Caco-2 (cell line): ENCODE data around the gene RNH1. TPM values are rescaled to one million over a fixed set of nuclear protein-coding genes. Genes with fewer than 3 reads are reported as not detected.
A peak's percentile ranks its signal among the peaks of the same experiment; 100 is the strongest.

Experiments used
- BruUV-seq: library from RNA; stranded (reverse); fragments of 400-500 nt; replicated peaks from 2 replicates; lab custom pipeline; 2021; lab: Mats Ljungman, UMichigan
- CTCF ChIA-PET: fragments of 300-600 bp; sonication (Branson Sonifier 250); formaldehyde crosslinking; loops from one replicate; lab custom pipeline; 2022; ENCODE audit warnings: antibody characterized with exemption; lab: Charles Lee
- POLR2A ChIA-PET: fragments of 300-600 bp; sonication (Branson Sonifier 250); formaldehyde crosslinking; loops from one replicate; lab custom pipeline; 2022; ENCODE audit warnings: antibody characterized with exemption; lab: Charles Lee
- DNase-seq, 2 experiments: peaks; one replicate each; pipeline versions ENCODE4 v3.0.0 to v3.0.0-alpha.2; 2020 to 2022
- H3K27me3 ChIP-seq: replicated peaks from 2 replicates; pipeline ENCODE4 v1.6.0; 2011; ENCODE audit warnings: low read length; ENCODE audit not compliant: control insufficient read depth, insufficient read depth
- H3K36me3 ChIP-seq: 2 replicates; pipeline ENCODE4 v1.5.1; 2011; ENCODE audit warnings: low read length; ENCODE audit not compliant: control insufficient read depth, insufficient read depth
- H3K4me1 ChIP-seq: fragments of 250-450 bp; sonication (Bioruptor Pico); 2 replicates; pipeline ENCODE4 v1.5.1; 2020; ENCODE audit warnings: mild to moderate bottlenecking
- H3K4me3 ChIP-seq: 2 replicates; pipeline ENCODE4 v1.5.1; 2011; ENCODE audit warnings: low read depth, mild to moderate bottlenecking, control low read depth, low read length
- H3K9me3 ChIP-seq: fragments of 250-450 bp; sonication (Bioruptor Pico); 2 replicates; pipeline ENCODE4 v1.5.1; 2020; ENCODE audit warnings: mild to moderate bottlenecking, moderate library complexity
- H3K27ac Mint-ChIP-seq: one replicate; pipeline ENCODE4 v1.8.0; 2022; ENCODE audit warnings: mixed read lengths; ENCODE audit not compliant: unreplicated experiment
- H3K27me3 Mint-ChIP-seq: one replicate; pipeline ENCODE4 v1.8.0; 2022; ENCODE audit warnings: mixed read lengths; ENCODE audit not compliant: insufficient read depth, unreplicated experiment
- H3K36me3 Mint-ChIP-seq: one replicate; pipeline ENCODE4 v1.8.0; 2022; ENCODE audit warnings: mild to moderate bottlenecking, mixed read lengths; ENCODE audit not compliant: insufficient read depth, unreplicated experiment
- H3K4me1 Mint-ChIP-seq: one replicate; pipeline ENCODE4 v1.8.0; 2022; ENCODE audit warnings: low read depth, mixed read lengths; ENCODE audit not compliant: unreplicated experiment
- H3K4me3 Mint-ChIP-seq: one replicate; pipeline ENCODE4 v1.8.0; 2022; ENCODE audit warnings: mild to moderate bottlenecking, moderate library complexity, mixed read lengths; ENCODE audit not compliant: unreplicated experiment
- H3K9me3 Mint-ChIP-seq: one replicate; pipeline ENCODE4 v1.8.0; 2022; ENCODE audit warnings: mixed read lengths; ENCODE audit not compliant: unreplicated experiment
- CTCF ChIP-seq, 2 experiments: fragments of 200-600 bp in 1 of 2; IDR thresholded peaks; 1 replicate in 1 of 2; 2 replicates in 1 of 2; pipeline versions ENCODE4 v1.5.1 to v1.8.0; 2011 to 2022; ENCODE audit warnings: antibody characterized with exemption in 1 of 2, control low read depth in 1 of 2, inconsistent platforms in 1 of 2, low read depth in 1 of 2, low read length in 1 of 2, mild to moderate bottlenecking in 1 of 2, moderate library complexity in 1 of 2; ENCODE audit not compliant: insufficient read depth in 1 of 2, severe bottlenecking in 1 of 2, unreplicated experiment in 1 of 2
- intact Hi-C: fragments of 100-400 bp; cut with micrococcal nuclease; formaldehyde crosslinking; loops from one replicate; pipeline ENCODE4 v1.10.0; 2022; ENCODE audit not compliant: unreplicated experiment
- total RNA-seq: library from RNA; stranded (reverse); gene quantifications from 2 replicates; pipeline ENCODE4 v1.2.3, GENCODE V29; 2022

The RNH1 gene
- total RNA-seq, 1 experiment from 2014 or later = 136 TPM

- Histone ChIP-seq H3K36me3 (peaks cover 3% of the 10 kb centered on the region), H3K4me1 (peaks cover 9% of the 10 kb centered on the region; the same call in 1 of the 2 replicates), H3K9me3 (no peaks in the 10 kb centered on the region), H3K27me3 (no peaks in the 10 kb centered on the region), H3K4me3 (peak within 1 kb of the TSS; percentile 66)
- intact Hi-C loops = loop anchor here (2.0 kb wide), 1 partner anchor 29 kb away; the partner anchor contains the start of gene RNH1
- ChIA-PET POLR2A (interaction anchor here (0.6 to 1.0 kb wide), 3 partner anchors 30 to 1016 kb away, joined by 3 read pairs; partner anchors contain the start of gene TMEM80), CTCF (interaction anchor here (0.6 kb wide), 1 partner anchor 85 kb away, joined by 5 read pairs; no protein-coding TSS in a partner anchor)
- TF ChIP-seq CTCF (IDR thresholded peaks at IDR 0.05; ENCODE audit: insufficient read depth in 1 of 2, low read depth in 1 of 2, low read length in 1 of 2, severe bottlenecking in 1 of 2, unreplicated experiment in 1 of 2) = no peak
- peak within 1 kb of the TSS; percentile 88 for H3K4me3 Mint-ChIP-seq
- TSS peak; percentile 33 for BruUV-seq
- peak; percentile 93 to 98 for DNase-seq
- no peaks in the 10 kb centered on the region for H3K27me3 Mint-ChIP-seq
- H3K27ac Mint-ChIP-seq = peak within 1 kb of the TSS; percentile 88
- no peaks in the 10 kb centered on the region for H3K4me1 Mint-ChIP-seq
- H3K36me3 Mint-ChIP-seq = peaks cover 48% of the 10 kb centered on the region
- no peaks in the 10 kb centered on the region for H3K9me3 Mint-ChIP-seq
Observed at GRCh38 chr11:535519-536454, 28.7 kb upstream of the RNH1 start, which contains the start of gene HRAS. TSS of gene HRAS (minus strand) at chr11:535576.

- intact Hi-C loops = no loop called here
- Mint-ChIP-seq H3K27ac (no peak overlapping the region), H3K36me3 (peaks cover 48% of the 10 kb centered on the region), H3K4me3 (peak overlapping the region; percentile 88), H3K27me3 (no peaks in the 10 kb centered on the region), H3K4me1 (no peaks in the 10 kb centered on the region), H3K9me3 (no peaks in the 10 kb centered on the region)
- Histone ChIP-seq H3K27me3 (no peaks in the 10 kb centered on the region), H3K9me3 (no peaks in the 10 kb centered on the region), H3K4me3 (peak overlapping the region; percentile 66), H3K4me1 (peaks cover 9% of the 10 kb centered on the region; the same call in 1 of the 2 replicates), H3K36me3 (peaks cover 3% of the 10 kb centered on the region)
- no peak for DNase-seq
- BruUV-seq = no TSS peak
- no peak for TF ChIP-seq CTCF (IDR thresholded peaks at IDR 0.05; ENCODE audit: insufficient read depth in 1 of 2, low read depth in 1 of 2, low read length in 1 of 2, severe bottlenecking in 1 of 2, unreplicated experiment in 1 of 2)
- ChIA-PET CTCF (no interaction called here), POLR2A (no interaction called here)
Observed at GRCh38 chr11:535210-535518, 28.1 kb upstream of the RNH1 start.

GRCh38 chr11:534396-535209, 27.6 kb upstream of the RNH1 start:
- POLR2A ChIA-PET = no interaction called here
- H3K27me3 Mint-ChIP-seq = no peaks in the 10 kb centered on the region
- peak; percentile 38 to 40 for DNase-seq
- no peak for TF ChIP-seq CTCF (IDR thresholded peaks at IDR 0.05; ENCODE audit: insufficient read depth in 1 of 2, low read depth in 1 of 2, low read length in 1 of 2, severe bottlenecking in 1 of 2, unreplicated experiment in 1 of 2)
- Histone ChIP-seq H3K4me1 (peaks cover 9% of the 10 kb centered on the region; the same call in 1 of the 2 replicates), H3K36me3 (peaks cover 3% of the 10 kb centered on the region), H3K4me3 (peak overlapping the region; percentile 66), H3K27me3 (no peaks in the 10 kb centered on the region), H3K9me3 (no peaks in the 10 kb centered on the region)
- no TSS peak for BruUV-seq
- peaks cover 48% of the 10 kb centered on the region for H3K36me3 Mint-ChIP-seq
- H3K4me1 Mint-ChIP-seq = no peaks in the 10 kb centered on the region
- CTCF ChIA-PET = interaction anchor here (0.6 kb wide), 1 partner anchor 42 kb away, joined by 3 read pairs; the partner anchor contains the start of gene PHRF1
- intact Hi-C loops = no loop called here
- H3K27ac Mint-ChIP-seq = no peak overlapping the region
- no peaks in the 10 kb centered on the region for H3K9me3 Mint-ChIP-seq
- H3K4me3 Mint-ChIP-seq = peak overlapping the region; percentile 77
